ENCODE results near the gene CCT2.

CCT2 gene

GRCh38 chr12:69588527-69588926 is 3.3 kb downstream of the CCT2 start:
- Histone ChIP-seq H4K91ac (ENCODE audit: low read length) (no peak overlapping the region), H3K4me1 (ENCODE audit: control insufficient read depth, insufficient read depth, low read depth, low read length) (no peaks in the 10 kb centered on the region), H3K79me1 (replicated peaks; ENCODE audit: low read length, poor library complexity, severe bottlenecking) (peaks cover 13% of the 10 kb centered on the region), H3K27me3 (ENCODE audit: control insufficient read depth in 1 of 2, insufficient read depth in 1 of 2, low read length in 2 of 2) (no peaks in the 10 kb centered on the region), H2BK5ac (ENCODE audit: low read depth, low read length, poor library complexity, severe bottlenecking) (no peak overlapping the region), H3K4me3 (ENCODE audit: insufficient read depth in 1 of 2, low read depth in 1 of 2, low read length in 2 of 2) (no peak overlapping the region), H3K9me3 (ENCODE audit: control insufficient read depth, low read length) (no peaks in the 10 kb centered on the region), H3K27ac (ENCODE audit: low read length, poor library complexity, severe bottlenecking) (no peak overlapping the region), H3K9ac (ENCODE audit: low read length) (no peak overlapping the region), H4K8ac (ENCODE audit: low read length) (no peak overlapping the region), H2BK120ac (ENCODE audit: low read depth, low read length) (no peak overlapping the region), H3K4ac (ENCODE audit: low read depth in 1 of 2, low read length in 2 of 2) (no peak overlapping the region), H2AFZ (ENCODE audit: low read depth, low read length) (no peak overlapping the region), H3K18ac (ENCODE audit: low read depth in 1 of 2, low read length in 2 of 2) (no peak overlapping the region), H3K36me3 (ENCODE audit: control insufficient read depth in 1 of 2, insufficient read depth in 2 of 2, low read depth in 1 of 2, low read length in 2 of 2) (peaks cover 16 to 70% of the 10 kb centered on the region in 2 experiments), H2BK15ac (ENCODE audit: low read depth, poor library complexity, severe bottlenecking) (no peak overlapping the region), H3K4me2 (ENCODE audit: low read length, poor library complexity, severe bottlenecking) (no peak overlapping the region), H3K14ac (ENCODE audit: low read length in 2 of 2) (no peak overlapping the region), H2AK5ac (ENCODE audit: low read length, severe bottlenecking) (no peak overlapping the region), H2BK12ac (ENCODE audit: low read length in 2 of 2) (no peak overlapping the region), H3K23ac (ENCODE audit: low read length in 2 of 2) (no peak overlapping the region)
- DNase-seq, result no peak
- WGBS, result 100% methylated on average over 4 of the region's 4 CpGs

- Histone ChIP-seq H2BK15ac (ENCODE audit: low read depth, poor library complexity, severe bottlenecking) (no peak overlapping the region), H3K27me3 (ENCODE audit: control insufficient read depth in 1 of 2, insufficient read depth in 1 of 2, low read length in 2 of 2) (no peaks in the 10 kb centered on the region), H2BK120ac (ENCODE audit: low read depth, low read length) (no peak overlapping the region), H2AFZ (ENCODE audit: low read depth, low read length) (no peak overlapping the region), H3K9ac (ENCODE audit: low read length) (no peak overlapping the region), H3K14ac (ENCODE audit: low read length in 2 of 2) (no peak overlapping the region), H2BK5ac (ENCODE audit: low read depth, low read length, poor library complexity, severe bottlenecking) (no peak overlapping the region), H3K4me1 (ENCODE audit: control insufficient read depth, insufficient read depth, low read depth, low read length) (no peaks in the 10 kb centered on the region), H3K4me3 (ENCODE audit: insufficient read depth in 1 of 2, low read depth in 1 of 2, low read length in 2 of 2) (no peak overlapping the region), H4K8ac (ENCODE audit: low read length) (no peak overlapping the region), H3K18ac (ENCODE audit: low read depth in 1 of 2, low read length in 2 of 2) (no peak overlapping the region), H3K36me3 (ENCODE audit: control insufficient read depth in 1 of 2, insufficient read depth in 2 of 2, low read depth in 1 of 2, low read length in 2 of 2) (peaks cover 20 to 75% of the 10 kb centered on the region in 2 experiments), H3K9me3 (ENCODE audit: control insufficient read depth, low read length) (no peaks in the 10 kb centered on the region), H3K4me2 (ENCODE audit: low read length, poor library complexity, severe bottlenecking) (no peak overlapping the region), H3K4ac (ENCODE audit: low read depth in 1 of 2, low read length in 2 of 2) (no peak overlapping the region), H3K27ac (ENCODE audit: low read length, poor library complexity, severe bottlenecking) (no peak overlapping the region), H2AK5ac (ENCODE audit: low read length, severe bottlenecking) (no peak overlapping the region), H4K91ac (ENCODE audit: low read length) (no peak overlapping the region), H3K23ac (ENCODE audit: low read length in 2 of 2) (no peak overlapping the region), H3K79me1 (replicated peaks; ENCODE audit: low read length, poor library complexity, severe bottlenecking) (peaks cover 13% of the 10 kb centered on the region), H2BK12ac (ENCODE audit: low read length in 2 of 2) (no peak overlapping the region)
- WGBS, result no CpG with 5 or more reads among the region's 2 CpGs
- DNase-seq, result no peak
Observed at GRCh38 chr12:69589082-69589481, 3.8 kb downstream of the CCT2 start.

GRCh38 chr12:69595689-69596088 is 10.4 kb downstream of the CCT2 start:
- H2AK5ac ChIP-seq (ENCODE audit: low read length, severe bottlenecking), result no peak overlapping the region
- H3K4me2 ChIP-seq (ENCODE audit: low read length, poor library complexity, severe bottlenecking), result no peak overlapping the region
- no peak for DNase-seq
- H3K4me1 ChIP-seq (ENCODE audit: control insufficient read depth, insufficient read depth, low read depth, low read length), result no peaks in the 10 kb centered on the region
- no peak overlapping the region for H3K18ac ChIP-seq (ENCODE audit: low read depth in 1 of 2, low read length in 2 of 2)
- H3K14ac ChIP-seq (ENCODE audit: low read length in 2 of 2), result no peak overlapping the region
- H2BK5ac ChIP-seq (ENCODE audit: low read depth, low read length, poor library complexity, severe bottlenecking), result no peak overlapping the region
- H4K91ac ChIP-seq (ENCODE audit: low read length), result no peak overlapping the region
- no peak overlapping the region for H2BK15ac ChIP-seq (ENCODE audit: low read depth, poor library complexity, severe bottlenecking)
- H3K4me3 ChIP-seq (ENCODE audit: insufficient read depth in 1 of 2, low read depth in 1 of 2, low read length in 2 of 2), result no peak overlapping the region
- H3K9ac ChIP-seq (ENCODE audit: low read length), result no peak overlapping the region
- no peak overlapping the region for H3K27ac ChIP-seq (ENCODE audit: low read length, poor library complexity, severe bottlenecking)
- no peak overlapping the region for H3K23ac ChIP-seq (ENCODE audit: low read length in 2 of 2)
- H2BK12ac ChIP-seq (ENCODE audit: low read length in 2 of 2), result no peak overlapping the region
- H2AFZ ChIP-seq (ENCODE audit: low read depth, low read length), result no peak overlapping the region
- no peaks in the 10 kb centered on the region for H3K9me3 ChIP-seq (ENCODE audit: control insufficient read depth, low read length)
- peaks cover 14% of the 10 kb centered on the region for H3K79me1 ChIP-seq (replicated peaks; ENCODE audit: low read length, poor library complexity, severe bottlenecking)
- H3K4ac ChIP-seq (ENCODE audit: low read depth in 1 of 2, low read length in 2 of 2), result no peak overlapping the region
- no peak overlapping the region for H2BK120ac ChIP-seq (ENCODE audit: low read depth, low read length)
- 100% methylated on average over 1 of the region's 2 CpGs for whole genome bisulfite sequencing
- H3K36me3 ChIP-seq (ENCODE audit: control insufficient read depth in 1 of 2, insufficient read depth in 2 of 2, low read depth in 1 of 2, low read length in 2 of 2), result peaks cover 26 to 98% of the 10 kb centered on the region in 2 experiments
- no peaks in the 10 kb centered on the region for H3K27me3 ChIP-seq (ENCODE audit: control insufficient read depth in 1 of 2, insufficient read depth in 1 of 2, low read length in 2 of 2)
- H4K8ac ChIP-seq (ENCODE audit: low read length), result no peak overlapping the region

- 75% methylated on average over 1 of the region's 4 CpGs for WGBS
- Histone ChIP-seq H4K8ac (ENCODE audit: low read length) (no peak overlapping the region), H3K18ac (ENCODE audit: low read depth in 1 of 2, low read length in 2 of 2) (no peak overlapping the region), H3K36me3 (ENCODE audit: control insufficient read depth in 1 of 2, insufficient read depth in 2 of 2, low read depth in 1 of 2, low read length in 2 of 2) (peaks cover 26 to 98% of the 10 kb centered on the region in 2 experiments), H3K27me3 (ENCODE audit: control insufficient read depth in 1 of 2, insufficient read depth in 1 of 2, low read length in 2 of 2) (no peaks in the 10 kb centered on the region), H3K4me2 (ENCODE audit: low read length, poor library complexity, severe bottlenecking) (no peak overlapping the region), H3K27ac (ENCODE audit: low read length, poor library complexity, severe bottlenecking) (no peak overlapping the region), H3K79me1 (replicated peaks; ENCODE audit: low read length, poor library complexity, severe bottlenecking) (peaks cover 10% of the 10 kb centered on the region), H2AK5ac (ENCODE audit: low read length, severe bottlenecking) (no peak overlapping the region), H3K23ac (ENCODE audit: low read length in 2 of 2) (no peak overlapping the region), H3K14ac (ENCODE audit: low read length in 2 of 2) (no peak overlapping the region), H3K9me3 (ENCODE audit: control insufficient read depth, low read length) (no peaks in the 10 kb centered on the region), H4K91ac (ENCODE audit: low read length) (no peak overlapping the region), H3K4ac (ENCODE audit: low read depth in 1 of 2, low read length in 2 of 2) (no peak overlapping the region), H2AFZ (ENCODE audit: low read depth, low read length) (no peak overlapping the region), H3K4me1 (ENCODE audit: control insufficient read depth, insufficient read depth, low read depth, low read length) (no peaks in the 10 kb centered on the region), H3K9ac (ENCODE audit: low read length) (no peak overlapping the region), H2BK120ac (ENCODE audit: low read depth, low read length) (no peak overlapping the region), H2BK5ac (ENCODE audit: low read depth, low read length, poor library complexity, severe bottlenecking) (no peak overlapping the region), H3K4me3 (ENCODE audit: insufficient read depth in 1 of 2, low read depth in 1 of 2, low read length in 2 of 2) (no peak overlapping the region), H2BK15ac (ENCODE audit: low read depth, poor library complexity, severe bottlenecking) (no peak overlapping the region), H2BK12ac (ENCODE audit: low read length in 2 of 2) (no peak overlapping the region)
- DNase-seq, result no peak
Observed at GRCh38 chr12:69598174-69598753, 13.0 kb downstream of the CCT2 start.
